ENCODE data around the gene ATAD3A. TPM values are rescaled to one million over a fixed set of nuclear protein-coding genes. Genes with fewer than 3 reads are reported as not detected.
"Not testable (repeated sequence)": the region's sequence is repeated elsewhere in the genome, so short reads cannot be mapped to it uniquely, and the experiment has no call there.

Gene ATAD3A
- total RNA-seq, 2 experiments from 2014 or later, result 39.4 to 41.0 TPM

- Mint-ChIP-seq H3K27ac (no peak overlapping the region), H3K9me3 (no peaks in the 10 kb centered on the region), H3K4me1 (ENCODE audit: low read depth) (peaks cover 6% of the 10 kb centered on the region), H3K4me3 (no peak overlapping the region), H3K27me3 (ENCODE audit: low read depth) (no peaks in the 10 kb centered on the region), H3K36me3 (ENCODE audit: low read depth) (peaks cover 9% of the 10 kb centered on the region)
- CTCF ChIA-PET, result no interaction called here
- DNase-seq, result no peak
- intact Hi-C loops (cut with micrococcal nuclease), result no loop called here
Measured at GRCh38 chr1:1517973-1518620, 6.1 kb downstream of the ATAD3A start.

- H3K27me3 Mint-ChIP-seq (ENCODE audit: low read depth); H3K9me3 Mint-ChIP-seq; DNase-seq; intact Hi-C loops (cut with micrococcal nuclease); CTCF ChIA-PET; H3K36me3 Mint-ChIP-seq (ENCODE audit: low read depth); H3K27ac Mint-ChIP-seq; H3K4me3 Mint-ChIP-seq; H3K4me1 Mint-ChIP-seq (ENCODE audit: low read depth): not testable (repeated sequence)
Measured at GRCh38 chr1:1518621-1519007, 6.7 kb downstream of the ATAD3A start.

- CTCF ChIA-PET; H3K27me3 Mint-ChIP-seq (ENCODE audit: low read depth); H3K4me1 Mint-ChIP-seq (ENCODE audit: low read depth); H3K4me3 Mint-ChIP-seq; DNase-seq; H3K27ac Mint-ChIP-seq; intact Hi-C loops (cut with micrococcal nuclease); H3K9me3 Mint-ChIP-seq: not testable (repeated sequence)
- peaks cover 11% of the 10 kb centered on the region for H3K36me3 Mint-ChIP-seq (ENCODE audit: low read depth)
Measured at GRCh38 chr1:1519805-1520505, 8.0 kb downstream of the ATAD3A start.

GRCh38 chr1:1521331-1521730 lies 9.4 kb downstream of the ATAD3A start:
- H3K9me3 Mint-ChIP-seq, result no peaks in the 10 kb centered on the region
- no peak for DNase-seq
- H3K4me3 Mint-ChIP-seq, result no peak overlapping the region
- no peak overlapping the region for H3K27ac Mint-ChIP-seq
- CTCF ChIA-PET, result no interaction called here
- H3K27me3 Mint-ChIP-seq (ENCODE audit: low read depth), result no peaks in the 10 kb centered on the region
- H3K4me1 Mint-ChIP-seq (ENCODE audit: low read depth), result no peaks in the 10 kb centered on the region
- intact Hi-C loops (cut with micrococcal nuclease), result no loop called here
- peaks cover 13% of the 10 kb centered on the region for H3K36me3 Mint-ChIP-seq (ENCODE audit: low read depth)

- H3K9me3 Mint-ChIP-seq; H3K27ac Mint-ChIP-seq; DNase-seq; H3K27me3 Mint-ChIP-seq (ENCODE audit: low read depth); H3K4me1 Mint-ChIP-seq (ENCODE audit: low read depth); CTCF ChIA-PET; intact Hi-C loops (cut with micrococcal nuclease); H3K4me3 Mint-ChIP-seq: not testable (repeated sequence)
- peaks cover 16% of the 10 kb centered on the region for H3K36me3 Mint-ChIP-seq (ENCODE audit: low read depth)
Measured at GRCh38 chr1:1522536-1522935, 10.6 kb downstream of the ATAD3A start.

- intact Hi-C loops (cut with micrococcal nuclease); H3K27me3 Mint-ChIP-seq (ENCODE audit: low read depth); CTCF ChIA-PET; H3K9me3 Mint-ChIP-seq; DNase-seq; H3K4me1 Mint-ChIP-seq (ENCODE audit: low read depth); H3K4me3 Mint-ChIP-seq; H3K27ac Mint-ChIP-seq: not testable (repeated sequence)
- H3K36me3 Mint-ChIP-seq (ENCODE audit: low read depth), result peaks cover 14% of the 10 kb centered on the region
Measured at GRCh38 chr1:1523226-1523625, 11.3 kb downstream of the ATAD3A start.

GRCh38 chr1:1523651-1524050 lies 11.7 kb downstream of the ATAD3A start:
- H3K4me1 Mint-ChIP-seq (ENCODE audit: low read depth); CTCF ChIA-PET; DNase-seq; H3K9me3 Mint-ChIP-seq; H3K27ac Mint-ChIP-seq; intact Hi-C loops (cut with micrococcal nuclease); H3K27me3 Mint-ChIP-seq (ENCODE audit: low read depth); H3K4me3 Mint-ChIP-seq: not testable (repeated sequence)
- H3K36me3 Mint-ChIP-seq (ENCODE audit: low read depth), result peaks cover 11% of the 10 kb centered on the region

GRCh38 chr1:1524750-1525383 lies 12.9 kb downstream of the ATAD3A start:
- DNase-seq; H3K4me1 Mint-ChIP-seq (ENCODE audit: low read depth); H3K9me3 Mint-ChIP-seq; H3K27me3 Mint-ChIP-seq (ENCODE audit: low read depth); CTCF ChIA-PET; H3K4me3 Mint-ChIP-seq; intact Hi-C loops (cut with micrococcal nuclease); H3K27ac Mint-ChIP-seq: not testable (repeated sequence)
- H3K36me3 Mint-ChIP-seq (ENCODE audit: low read depth), result peaks cover 19% of the 10 kb centered on the region

- H3K27ac Mint-ChIP-seq; H3K4me1 Mint-ChIP-seq (ENCODE audit: low read depth); H3K9me3 Mint-ChIP-seq; intact Hi-C loops (cut with micrococcal nuclease); H3K4me3 Mint-ChIP-seq; CTCF ChIA-PET; DNase-seq; H3K27me3 Mint-ChIP-seq (ENCODE audit: low read depth): not testable (repeated sequence)
- peaks cover 31% of the 10 kb centered on the region for H3K36me3 Mint-ChIP-seq (ENCODE audit: low read depth)
Measured at GRCh38 chr1:1526476-1526875, 14.5 kb downstream of the ATAD3A start.

- no peak for DNase-seq
- Mint-ChIP-seq H3K27me3 (ENCODE audit: low read depth) (no peaks in the 10 kb centered on the region), H3K27ac (no peak overlapping the region), H3K9me3 (peaks cover 8% of the 10 kb centered on the region), H3K4me1 (ENCODE audit: low read depth) (no peaks in the 10 kb centered on the region), H3K4me3 (no peak overlapping the region), H3K36me3 (ENCODE audit: low read depth) (peaks cover 36% of the 10 kb centered on the region)
- intact Hi-C loops (cut with micrococcal nuclease), result no loop called here
- CTCF ChIA-PET, result no interaction called here
Measured at GRCh38 chr1:1527092-1527816, 15.3 kb downstream of the ATAD3A start.

GRCh38 chr1:1528301-1529267 lies 16.6 kb downstream of the ATAD3A start:
- no peak overlapping the region for H3K27ac Mint-ChIP-seq
- H3K4me1 Mint-ChIP-seq (ENCODE audit: low read depth), result no peaks in the 10 kb centered on the region
- no peaks in the 10 kb centered on the region for H3K27me3 Mint-ChIP-seq (ENCODE audit: low read depth)
- H3K4me3 Mint-ChIP-seq, result no peak overlapping the region
- CTCF ChIA-PET, result no interaction called here
- intact Hi-C loops (cut with micrococcal nuclease), result no loop called here
- peaks cover 38% of the 10 kb centered on the region for H3K36me3 Mint-ChIP-seq (ENCODE audit: low read depth)
- H3K9me3 Mint-ChIP-seq, result peaks cover 8% of the 10 kb centered on the region
- no peak for DNase-seq

- no peaks in the 10 kb centered on the region for H3K4me1 Mint-ChIP-seq (ENCODE audit: low read depth)
- no peak overlapping the region for H3K4me3 Mint-ChIP-seq
- peaks cover 36% of the 10 kb centered on the region for H3K36me3 Mint-ChIP-seq (ENCODE audit: low read depth)
- DNase-seq, result no peak
- no peaks in the 10 kb centered on the region for H3K27me3 Mint-ChIP-seq (ENCODE audit: low read depth)
- peaks cover 8% of the 10 kb centered on the region for H3K9me3 Mint-ChIP-seq
- intact Hi-C loops (cut with micrococcal nuclease), result no loop called here
- H3K27ac Mint-ChIP-seq, result no peak overlapping the region
- CTCF ChIA-PET, result no interaction called here
Measured at GRCh38 chr1:1529321-1529720, 17.4 kb downstream of the ATAD3A start.
